HG03280 (cell line): ENCODE data around the gene NCKAP5.

Experiments used
- ATAC-seq: cut with Tn5 transposase; IDR thresholded peaks from one replicate; pipeline ENCODE4 v1.9.1; 2021; ENCODE audit warnings: mild to moderate bottlenecking, moderate library complexity; ENCODE audit not compliant: unreplicated experiment

The NCKAP5 gene

DNA sequence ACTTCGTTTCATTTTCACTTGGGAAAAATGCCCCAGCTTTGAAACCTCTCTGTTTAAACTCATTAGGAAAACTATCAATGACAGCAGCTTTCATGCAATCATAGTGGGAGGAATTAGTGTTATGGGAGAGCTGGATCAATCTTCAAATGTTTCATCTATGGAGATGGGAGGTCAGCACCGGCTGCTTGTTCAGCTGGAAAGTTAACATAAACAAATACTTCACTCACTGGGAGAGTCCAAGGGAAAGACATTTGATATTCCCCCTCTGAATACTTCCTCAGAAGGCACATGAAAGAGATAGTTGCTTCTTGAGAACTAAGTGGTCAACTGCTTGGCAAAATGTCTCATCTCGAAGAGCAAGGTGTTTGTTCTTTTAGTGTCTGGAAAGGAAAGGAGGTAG is 905.5 kb downstream of the NCKAP5 start:
- no peak for ATAC-seq

DNA sequence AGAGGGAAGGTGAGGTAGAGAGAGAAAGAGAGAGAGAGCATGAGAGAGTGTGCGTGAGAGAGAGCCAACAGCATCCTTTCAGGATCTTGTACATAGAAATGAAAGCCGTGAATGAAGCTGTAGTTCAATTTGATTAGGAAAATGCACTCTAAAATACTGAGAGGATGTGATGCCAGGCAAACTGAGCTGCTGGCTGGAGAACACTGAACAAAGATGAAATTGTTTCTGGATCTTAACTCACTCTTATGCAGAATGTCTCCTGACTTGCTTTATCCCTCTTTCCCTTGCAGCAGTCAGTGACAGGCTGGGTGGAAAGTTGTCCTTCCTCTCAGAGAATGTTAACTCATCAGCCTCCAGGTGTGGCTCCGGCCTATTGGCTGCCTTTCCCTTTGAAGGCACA is 908.9 kb downstream of the NCKAP5 start:
- ATAC-seq: no peak

DNA sequence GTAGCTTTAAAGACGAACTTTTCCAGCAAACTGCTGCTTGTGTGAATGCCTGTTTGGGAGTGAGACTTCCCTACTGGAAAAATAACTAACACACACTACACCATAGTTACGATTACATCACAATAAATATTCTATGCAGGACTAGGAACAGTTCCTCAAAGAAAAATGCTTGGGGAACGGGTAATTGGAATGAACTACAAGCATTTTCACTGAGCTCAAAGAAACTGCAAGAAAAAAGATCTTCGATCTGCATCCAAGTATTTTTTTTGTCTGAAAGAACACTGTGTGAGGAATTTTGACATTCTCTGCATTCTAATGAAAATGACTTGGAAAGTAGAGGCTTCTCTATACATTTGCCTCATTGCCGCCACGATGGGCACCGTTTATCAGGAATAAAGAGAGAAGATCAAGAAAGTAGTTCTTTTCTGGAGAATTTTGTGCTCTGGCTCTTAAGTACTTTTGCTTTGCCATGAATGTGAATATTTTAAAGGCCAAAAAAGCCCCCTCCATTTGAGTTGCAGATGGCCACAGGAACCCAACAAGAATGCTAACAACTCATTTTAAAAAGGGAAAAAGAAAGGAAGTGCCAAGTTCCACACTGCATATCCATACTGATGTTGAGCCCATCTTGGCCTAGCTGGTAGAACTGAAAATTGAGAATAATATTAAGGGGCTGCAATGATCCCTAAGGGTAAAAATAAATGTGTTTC is 911.8 kb downstream of the NCKAP5 start:
- no peak for ATAC-seq

DNA sequence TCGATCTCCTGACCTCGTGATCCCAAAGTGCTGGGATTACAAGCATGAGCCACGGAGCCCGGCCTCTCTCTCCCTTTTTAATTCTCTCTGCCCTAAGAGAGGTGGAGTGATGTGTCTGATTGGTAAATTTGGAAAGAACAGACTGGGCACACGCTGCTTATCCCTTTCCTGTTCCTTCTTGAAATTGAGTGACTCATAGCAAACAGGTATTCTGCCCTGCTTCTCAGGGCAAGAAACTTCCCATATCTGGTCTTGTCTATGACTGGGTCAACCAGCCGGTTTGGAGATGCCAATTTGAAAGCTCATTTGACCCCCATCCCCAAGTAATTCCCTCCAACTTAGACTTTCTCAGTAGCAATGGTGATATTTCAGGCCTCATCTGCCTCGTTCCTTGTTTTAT is 913.3 kb downstream of the NCKAP5 start:
- no peak for ATAC-seq

DNA sequence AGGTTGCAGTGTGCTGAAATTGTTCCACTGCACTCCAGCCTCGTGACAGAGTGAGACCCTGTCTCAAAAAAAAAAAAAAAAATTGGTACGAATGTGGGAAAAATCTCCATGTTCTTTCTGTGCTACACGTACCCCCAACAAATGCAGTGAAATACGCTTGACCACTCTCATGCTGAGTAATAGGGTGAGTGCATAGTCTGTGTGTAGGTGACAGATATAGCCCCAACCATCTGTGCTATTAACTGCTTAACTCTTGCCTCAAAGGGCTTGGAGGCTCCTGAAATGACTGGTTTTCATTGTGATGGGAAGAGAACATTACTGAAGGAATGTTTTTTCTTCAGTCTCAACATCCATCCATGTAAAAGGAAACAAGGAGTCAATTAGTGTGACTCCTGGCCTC is 913.9 kb downstream of the NCKAP5 start:
- ATAC-seq: no peak

DNA sequence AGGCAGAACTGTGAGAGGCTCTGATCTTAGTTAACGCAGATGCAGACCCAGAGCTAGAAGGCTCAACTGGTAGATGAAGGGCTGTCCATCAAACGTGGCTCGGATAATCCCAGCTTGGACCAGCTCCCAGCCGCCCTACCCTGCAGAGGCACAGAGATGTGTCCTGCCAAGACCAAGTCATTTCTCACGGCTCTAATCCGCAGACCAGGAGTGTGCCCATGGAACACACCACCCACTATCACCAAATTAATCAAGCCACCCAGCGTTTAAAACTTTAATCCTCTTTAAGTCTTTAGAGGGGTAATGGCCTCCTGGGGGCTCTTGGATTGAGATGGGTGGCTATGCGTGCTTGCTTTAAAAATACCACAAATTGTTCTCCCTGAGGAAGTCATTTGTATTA is 915.8 kb downstream of the NCKAP5 start:
- ATAC-seq: no peak

DNA sequence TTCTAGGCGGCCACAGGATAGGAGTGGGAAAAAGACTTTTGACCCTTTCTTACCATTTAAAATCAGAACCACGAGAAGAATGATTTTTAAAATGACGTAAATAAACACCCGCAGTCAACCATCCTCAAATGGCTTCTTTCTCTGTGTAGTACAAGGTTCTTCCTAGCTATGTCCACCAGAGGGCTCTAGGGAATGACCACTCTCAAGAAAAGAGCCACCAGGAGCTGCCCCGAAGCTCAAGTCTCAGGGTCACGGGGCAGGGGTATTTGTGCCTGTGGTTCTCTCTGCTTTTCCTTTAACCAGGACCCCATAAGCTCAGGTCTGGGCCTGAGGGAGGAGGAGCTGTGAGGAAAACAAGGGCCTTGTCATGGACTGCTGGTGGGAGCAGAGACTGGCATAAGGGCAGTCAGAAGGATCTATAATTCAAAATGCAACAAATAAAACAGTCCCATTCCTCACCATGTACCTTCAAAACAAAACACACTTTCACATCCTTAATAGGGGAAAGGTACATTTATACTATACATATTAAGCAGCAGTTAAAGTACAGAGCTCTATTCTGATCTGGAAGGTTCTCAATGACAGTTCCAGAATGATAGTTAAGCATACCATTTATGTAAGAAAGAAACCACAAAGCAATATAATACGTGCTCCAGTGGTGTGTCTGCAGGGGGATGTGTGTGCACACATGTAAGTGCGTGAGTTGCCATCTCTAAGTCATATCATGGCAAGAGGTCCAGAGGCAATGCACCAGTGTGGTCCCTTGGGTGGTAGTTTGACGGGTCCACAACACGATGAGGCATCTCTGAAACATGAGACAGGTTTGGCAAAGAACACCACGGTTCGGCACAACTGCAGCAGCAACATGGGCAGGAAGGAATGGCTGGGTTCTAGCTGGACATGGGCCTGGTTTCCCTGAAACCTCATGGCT is 916.9 kb downstream of the NCKAP5 start:
- ATAC-seq: no peak

DNA sequence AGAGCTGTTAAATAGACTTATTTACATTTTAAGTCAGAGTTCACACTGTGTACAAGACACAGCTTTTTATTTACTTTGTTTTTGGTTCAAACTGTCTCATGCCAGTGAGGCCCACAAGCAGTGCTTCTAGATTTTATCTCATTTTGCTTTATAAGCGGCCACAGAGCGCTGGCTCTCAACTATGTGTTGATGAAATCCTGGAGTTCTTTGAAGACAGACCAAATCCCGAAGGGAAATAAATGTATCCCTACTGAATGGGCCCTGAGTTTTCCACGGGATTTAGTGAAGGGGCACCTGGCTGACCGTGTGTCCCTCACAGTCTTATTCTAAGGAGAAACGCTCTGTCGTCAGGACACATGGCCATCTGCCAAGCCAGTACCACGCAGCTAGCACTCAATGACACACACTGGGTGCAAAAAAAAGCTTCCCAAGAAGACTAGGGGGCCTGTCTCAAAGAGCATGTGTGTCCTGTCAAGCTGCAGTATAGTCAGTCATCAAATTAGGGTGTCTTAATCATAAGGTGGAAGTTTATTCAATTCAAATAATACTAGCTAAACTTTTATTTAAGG is 921.6 kb downstream of the NCKAP5 start:
- no peak for ATAC-seq

DNA sequence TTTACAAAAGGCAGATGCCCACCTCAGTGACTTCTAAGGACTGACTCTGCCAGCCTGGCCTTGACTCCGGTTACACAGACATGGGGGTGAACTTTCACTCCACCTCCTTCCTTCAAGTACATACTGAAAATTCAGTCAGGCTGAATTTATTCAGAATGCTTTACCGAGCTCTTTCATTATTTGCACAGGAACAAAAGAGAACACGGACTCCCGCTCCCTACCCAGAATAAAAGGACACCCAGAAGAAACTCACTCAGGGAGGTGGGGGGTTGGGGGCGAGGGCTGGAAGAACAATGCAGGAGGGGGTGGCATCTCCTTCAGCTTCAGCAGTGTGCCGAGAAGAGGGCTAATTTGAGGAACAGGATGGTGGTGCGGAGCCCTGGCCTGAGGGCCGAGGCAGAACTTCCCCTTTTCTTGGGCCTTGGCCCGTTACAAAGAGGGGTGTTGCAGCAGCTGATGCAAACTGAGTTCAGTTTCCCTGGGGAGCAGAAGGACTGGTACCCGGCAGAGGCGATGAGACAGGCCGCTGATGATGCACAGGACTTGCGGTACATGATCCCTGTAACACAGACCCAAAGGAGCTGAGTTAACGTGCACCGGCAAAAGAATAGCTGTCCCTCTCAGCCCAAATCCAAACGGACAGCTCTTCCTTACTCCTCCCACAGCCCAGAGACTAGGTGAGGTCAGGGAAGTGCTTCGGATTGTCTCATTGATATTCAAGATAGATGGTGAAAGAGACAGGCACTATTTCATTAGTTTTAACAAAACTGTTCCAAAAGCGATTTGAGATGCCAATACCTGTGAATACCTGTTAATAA is 922.3 kb downstream of the NCKAP5 start:
- no peak for ATAC-seq

DNA sequence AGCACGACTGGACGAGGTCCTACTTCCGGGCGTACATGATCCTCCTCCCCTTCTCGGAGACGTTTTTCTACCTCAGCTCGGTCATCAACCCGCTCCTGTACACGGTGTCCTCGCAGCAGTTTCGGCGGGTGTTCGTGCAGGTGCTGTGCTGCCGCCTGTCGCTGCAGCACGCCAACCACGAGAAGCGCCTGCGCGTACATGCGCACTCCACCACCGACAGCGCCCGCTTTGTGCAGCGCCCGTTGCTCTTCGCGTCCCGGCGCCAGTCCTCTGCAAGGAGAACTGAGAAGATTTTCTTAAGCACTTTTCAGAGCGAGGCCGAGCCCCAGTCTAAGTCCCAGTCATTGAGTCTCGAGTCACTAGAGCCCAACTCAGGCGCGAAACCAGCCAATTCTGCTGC is 923.1 kb downstream of the NCKAP5 start:
- peak; percentile 71 for ATAC-seq

DNA sequence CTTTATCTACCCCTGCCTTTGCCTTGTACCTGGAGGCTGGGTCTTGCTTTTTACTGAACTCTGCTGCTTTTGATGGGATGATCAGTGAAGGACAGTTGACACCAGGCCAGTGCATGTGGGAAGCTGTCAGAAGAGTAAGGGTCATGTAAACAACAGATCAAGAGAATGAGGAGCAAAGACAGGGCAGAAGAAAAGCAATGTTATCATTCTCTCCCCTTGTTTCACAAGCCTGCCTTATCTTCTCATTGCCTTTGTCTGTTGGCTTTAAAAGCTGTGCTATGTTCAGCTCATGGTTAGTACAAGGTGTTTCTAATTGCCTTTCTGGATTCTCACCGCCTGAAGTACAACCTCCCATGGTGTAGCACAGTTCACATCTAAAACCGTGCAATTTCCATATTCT is 925.8 kb downstream of the NCKAP5 start:
- ATAC-seq: no peak

DNA sequence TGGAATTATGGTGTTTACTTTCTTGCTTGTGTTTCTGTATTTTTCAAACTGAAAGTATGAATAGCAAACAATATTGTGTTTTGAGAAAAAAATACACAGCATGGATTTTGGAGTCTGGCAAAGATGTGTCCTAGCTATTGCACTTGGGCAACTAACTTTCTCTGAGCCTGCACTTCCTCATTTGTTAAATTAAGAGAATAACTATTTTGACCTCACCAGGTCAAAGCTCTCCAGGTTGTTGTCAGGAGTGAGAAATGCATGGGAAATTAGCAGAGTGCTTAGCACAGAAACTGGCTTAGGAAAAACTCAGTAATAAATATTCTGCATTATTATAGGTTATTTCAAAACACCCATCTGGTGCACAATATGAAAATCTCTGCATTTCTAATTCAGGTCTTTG is 926.4 kb downstream of the NCKAP5 start:
- no peak for ATAC-seq

DNA sequence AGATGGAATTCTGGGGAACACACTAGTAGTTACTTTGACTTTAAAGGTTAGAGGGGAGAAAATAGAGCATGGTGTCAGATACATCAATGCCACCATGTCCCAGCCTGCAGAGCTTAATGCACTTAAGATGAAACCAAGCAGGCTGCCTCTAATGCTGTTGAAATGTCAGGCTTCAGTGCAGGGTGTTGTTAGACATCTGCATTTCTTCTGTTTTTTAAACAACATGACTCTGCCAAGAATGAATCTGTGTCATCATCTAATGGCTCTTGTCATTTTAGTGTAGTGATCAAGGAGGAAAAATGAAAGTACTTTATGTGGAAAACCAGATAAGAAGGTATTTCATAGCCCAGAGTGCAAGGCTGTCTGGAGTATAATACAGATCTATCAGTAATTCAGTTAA is 928.1 kb downstream of the NCKAP5 start:
- ATAC-seq: no peak

DNA sequence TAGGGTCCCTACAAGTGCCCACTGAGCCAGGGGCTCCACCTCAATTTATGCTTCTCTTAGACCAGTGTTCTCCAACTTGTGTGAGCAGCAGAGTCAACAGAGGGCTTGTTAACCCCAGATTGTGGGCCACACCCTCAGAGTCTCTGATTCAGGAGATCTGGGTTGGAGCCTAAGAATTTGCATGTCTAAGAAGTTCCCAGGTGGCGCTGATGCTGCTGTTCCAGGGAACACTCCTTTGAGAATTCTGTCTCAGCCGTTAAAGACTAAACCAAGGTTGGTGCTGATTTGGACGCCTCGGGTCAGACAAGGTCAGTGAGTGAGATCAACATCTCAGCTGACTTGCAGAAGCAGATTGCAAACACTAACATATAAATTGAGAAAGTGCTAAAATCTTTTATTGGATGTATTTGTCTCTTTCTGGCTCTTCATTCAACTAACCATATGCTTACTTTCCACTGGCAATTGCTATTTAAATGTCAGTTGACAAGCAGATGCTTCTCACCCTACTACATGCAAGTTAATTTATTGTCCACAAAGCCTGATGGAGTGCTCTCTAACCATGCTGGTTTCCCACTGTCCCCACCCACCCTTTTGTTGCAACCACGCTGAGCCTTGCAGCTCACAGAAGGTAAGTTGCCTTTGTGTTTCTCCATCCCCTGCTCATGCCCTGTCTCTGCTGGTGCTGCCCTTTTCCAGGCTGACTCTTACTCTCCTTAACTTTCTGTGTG is 929.8 kb downstream of the NCKAP5 start:
- ATAC-seq: no peak

DNA sequence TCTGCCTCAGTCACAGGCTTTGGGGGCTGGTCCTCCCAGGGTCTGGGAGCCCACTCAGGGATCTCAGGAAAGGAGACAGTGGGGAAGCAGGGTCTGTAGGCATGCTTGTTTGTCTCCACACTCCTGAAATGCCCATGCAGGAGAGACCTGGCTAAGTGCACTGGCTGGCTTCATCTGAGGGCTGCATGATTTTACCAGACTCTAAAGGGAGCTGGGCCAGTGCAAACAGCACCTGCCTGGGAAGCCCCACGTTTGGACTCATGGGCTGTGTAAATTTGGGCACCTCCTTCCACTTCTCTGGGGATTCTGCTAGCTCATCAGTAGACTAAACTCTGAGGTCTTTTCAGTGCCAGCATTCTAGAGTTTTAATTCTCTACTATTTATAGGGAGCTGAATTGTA is 931.9 kb downstream of the NCKAP5 start:
- ATAC-seq: no peak

DNA sequence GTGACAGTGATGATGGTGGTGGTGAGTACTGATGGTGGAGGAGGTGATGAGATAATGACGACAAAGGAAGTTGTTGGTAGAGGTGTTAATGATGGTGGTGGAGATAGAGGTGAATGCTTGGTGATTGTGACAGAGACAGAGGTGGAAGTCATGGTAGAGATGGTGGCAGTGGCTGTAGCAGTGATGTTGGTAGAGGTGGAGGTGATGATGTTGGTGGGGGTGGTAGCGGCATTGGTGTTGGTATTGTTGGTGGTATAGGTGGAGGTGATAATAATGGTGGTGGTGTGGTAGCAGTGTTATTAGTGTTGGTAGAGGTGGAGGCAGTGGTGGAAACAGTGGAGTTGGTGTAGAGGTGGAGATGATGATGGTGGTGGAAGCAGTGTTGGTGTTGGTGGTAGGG is 934.6 kb downstream of the NCKAP5 start:
- no peak for ATAC-seq

DNA sequence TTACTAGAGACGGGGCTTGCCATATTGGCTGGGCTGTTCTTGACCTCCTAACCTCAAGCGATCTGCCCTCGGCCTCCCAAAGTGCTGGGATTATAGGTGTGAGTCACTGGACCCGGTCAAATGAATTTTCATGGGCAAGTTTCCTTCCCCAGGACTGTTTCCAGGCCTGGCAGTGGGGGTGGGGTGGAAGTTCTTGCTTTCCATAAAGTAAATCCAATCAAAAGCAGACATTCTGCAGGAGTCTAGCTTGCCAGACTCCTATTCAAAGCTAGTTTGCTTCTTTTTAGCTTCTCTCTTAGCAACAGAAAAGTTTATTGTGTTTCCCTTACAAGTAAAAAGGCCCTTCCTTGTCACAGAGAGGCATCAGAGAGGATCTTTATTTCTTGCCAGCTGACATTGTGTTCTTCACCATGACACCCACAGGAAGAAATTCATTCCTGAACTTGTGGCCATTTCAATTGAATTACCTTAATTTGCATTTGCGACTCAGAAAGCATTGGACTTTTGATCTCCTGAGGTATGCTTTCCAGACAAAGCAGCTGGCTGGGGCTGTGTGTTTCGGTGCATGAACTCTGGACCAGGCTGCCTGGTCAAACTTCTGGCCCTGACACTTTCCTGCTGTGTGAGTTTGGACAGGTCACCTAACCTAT is 936.1 kb downstream of the NCKAP5 start:
- ATAC-seq: no peak

DNA sequence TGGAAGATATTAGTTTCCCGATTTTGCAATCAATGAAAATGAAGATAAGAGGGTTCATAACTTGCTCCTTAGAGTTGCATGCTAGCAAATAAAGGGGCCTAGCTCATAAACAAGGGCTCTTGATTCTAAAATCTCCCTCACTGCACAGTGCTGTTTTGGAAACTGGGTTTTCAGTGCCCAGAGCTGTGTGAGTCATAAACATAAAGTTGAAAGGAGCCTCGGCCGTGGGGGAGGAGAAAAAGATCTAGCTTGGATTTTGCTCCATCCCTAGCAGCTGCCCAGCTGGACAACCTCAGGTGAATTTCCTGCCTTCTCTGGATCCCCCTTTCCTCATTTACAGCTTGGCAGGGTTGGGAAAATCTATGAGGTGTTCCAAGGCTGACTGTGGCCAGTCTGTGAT is 940.7 kb downstream of the NCKAP5 start:
- ATAC-seq: no peak

DNA sequence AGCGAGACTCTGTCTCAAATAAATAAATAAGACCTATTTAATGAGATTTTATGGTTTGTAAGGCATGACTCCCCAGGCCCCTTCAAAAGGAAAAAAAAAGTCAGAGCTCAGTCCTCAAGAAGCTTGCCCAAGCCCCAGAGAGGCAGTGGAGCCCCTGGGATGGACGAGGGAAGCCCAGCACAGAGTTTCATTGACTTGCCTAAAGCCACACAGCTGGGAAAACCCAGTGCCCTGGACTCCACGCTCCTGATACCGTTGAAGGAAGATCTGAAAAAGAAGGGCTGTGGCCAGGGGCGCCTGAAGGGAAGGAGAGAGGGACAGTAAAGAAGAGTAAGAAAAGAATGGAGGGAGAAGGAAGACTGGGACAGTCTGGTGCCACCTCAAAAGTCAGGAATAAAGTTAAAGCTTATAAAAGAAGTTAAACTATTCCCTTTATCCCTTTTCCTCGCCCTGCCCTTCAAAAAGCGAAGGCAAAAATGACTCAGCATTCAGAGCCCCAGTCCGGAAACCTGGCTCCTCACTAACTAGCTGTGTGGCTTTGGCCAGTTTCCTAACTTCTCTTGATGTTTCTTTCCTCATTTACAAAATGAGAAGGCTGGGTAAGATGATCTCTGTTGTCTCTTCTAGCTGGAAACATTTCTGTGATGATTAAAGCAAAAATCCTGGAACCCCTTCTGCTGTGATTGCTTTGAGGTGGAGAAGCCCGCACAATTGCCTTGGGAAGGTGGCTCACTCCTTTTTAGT is 945.0 kb downstream of the NCKAP5 start:
- ATAC-seq: no peak
